ENCODE measurements around the gene RGS16. TPM values are rescaled to one million over a fixed set of nuclear protein-coding genes. Genes with fewer than 3 reads are reported as not detected.

The RGS16 gene
- total RNA-seq, 1 experiment from 2014 or later, result 6.5 TPM

GRCh38 chr1:182570611-182570970, 33.6 kb downstream of the RGS16 start:
- ChIA-PET POLR2A (no interaction called here), CTCF (no interaction called here), RAD21 (ENCODE audit: low non-redundant PET in 1 of 2, low total read pairs in 2 of 2, uncharacterized antibody in 2 of 2, unreplicated experiment in 2 of 2) (no interaction called here)
- Histone ChIP-seq H3K4me3 (replicated peaks in 1 of 2; ENCODE audit: low read depth in 1 of 2, low read length in 2 of 2) (no peak overlapping the region), H4K20me1 (ENCODE audit: insufficient read depth) (no peaks in the 10 kb centered on the region), H3K79me2 (ENCODE audit: insufficient read depth, low read length) (no peaks in the 10 kb centered on the region), H3K9me3 (ENCODE audit: control insufficient read depth in 1 of 2, insufficient read depth in 1 of 2, low read depth in 1 of 2, low read length in 2 of 2) (no peaks in the 10 kb centered on the region), H3K9me2 (ENCODE audit: insufficient read depth) (no peaks in the 10 kb centered on the region), H2AFZ (ENCODE audit: low read depth, low read length, poor library complexity, severe bottlenecking) (no peak overlapping the region), H3K27ac (ENCODE audit: low read depth, low read length) (no peak overlapping the region), H3K9ac (ENCODE audit: low read length) (no peak overlapping the region), H3K36me3 (ENCODE audit: control insufficient read depth in 1 of 2, insufficient read depth in 2 of 2, low read length in 2 of 2) (no peaks in the 10 kb centered on the region), H3K4me2 (ENCODE audit: low read length) (no peak overlapping the region), H3K4me1 (ENCODE audit: control insufficient read depth in 1 of 2, insufficient read depth in 2 of 2, low read length in 2 of 2) (peaks cover under 1 to 5% of the 10 kb centered on the region in 2 experiments; a peak in 3 of 4 replicates), H3K27me3 (ENCODE audit: insufficient read depth, low read length) (no peaks in the 10 kb centered on the region)
- intact Hi-C loops (cut with micrococcal nuclease), result no loop called here
- ATAC-seq, result no peak
- BruUV-seq (replicated peaks), result no TSS peak
- TF ChIP-seq EGR1 (IDR thresholded peaks at IDR 0.05; ENCODE audit: low read depth), result no peak
- TF ChIP-seq SP1 (IDR thresholded peaks at IDR 0.05; ENCODE audit: low read depth), result no peak
- TF ChIP-seq ZFX (IDR thresholded peaks at IDR 0.05), result no peak
- no peak for TF ChIP-seq POLR2A (IDR thresholded peaks at IDR 0.05; ENCODE audit: borderline replicate concordance, extremely low read depth, insufficient read depth, insufficient read length)
- TF ChIP-seq POLR2AphosphoS5 (IDR thresholded peaks at IDR 0.05; ENCODE audit: low read depth, low read length), result no peak
- TF ChIP-seq, protein P1, sequence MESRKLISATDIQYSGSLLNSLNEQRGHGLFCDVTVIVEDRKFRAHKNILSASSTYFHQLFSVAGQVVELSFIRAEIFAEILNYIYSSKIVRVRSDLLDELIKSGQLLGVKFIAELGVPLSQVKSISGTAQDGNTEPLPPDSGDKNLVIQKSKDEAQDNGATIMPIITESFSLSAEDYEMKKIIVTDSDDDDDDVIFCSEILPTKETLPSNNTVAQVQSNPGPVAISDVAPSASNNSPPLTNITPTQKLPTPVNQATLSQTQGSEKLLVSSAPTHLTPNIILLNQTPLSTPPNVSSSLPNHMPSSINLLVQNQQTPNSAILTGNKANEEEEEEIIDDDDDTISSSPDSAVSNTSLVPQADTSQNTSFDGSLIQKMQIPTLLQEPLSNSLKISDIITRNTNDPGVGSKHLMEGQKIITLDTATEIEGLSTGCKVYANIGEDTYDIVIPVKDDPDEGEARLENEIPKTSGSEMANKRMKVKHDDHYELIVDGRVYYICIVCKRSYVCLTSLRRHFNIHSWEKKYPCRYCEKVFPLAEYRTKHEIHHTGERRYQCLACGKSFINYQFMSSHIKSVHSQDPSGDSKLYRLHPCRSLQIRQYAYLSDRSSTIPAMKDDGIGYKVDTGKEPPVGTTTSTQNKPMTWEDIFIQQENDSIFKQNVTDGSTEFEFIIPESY (IDR thresholded peaks at IDR 0.05; ENCODE audit: extremely low read depth, insufficient replicate concordance, low read length), result no peak
- no peak for TF ChIP-seq FOSL1 (IDR thresholded peaks at IDR 0.05; ENCODE audit: low read depth)
- no peak for TF ChIP-seq EZH2 (IDR thresholded peaks at IDR 0.05)
- TF ChIP-seq RAD21 (IDR thresholded peaks at IDR 0.05; ENCODE audit: low read depth), result no peak
- TF ChIP-seq, protein P2, sequence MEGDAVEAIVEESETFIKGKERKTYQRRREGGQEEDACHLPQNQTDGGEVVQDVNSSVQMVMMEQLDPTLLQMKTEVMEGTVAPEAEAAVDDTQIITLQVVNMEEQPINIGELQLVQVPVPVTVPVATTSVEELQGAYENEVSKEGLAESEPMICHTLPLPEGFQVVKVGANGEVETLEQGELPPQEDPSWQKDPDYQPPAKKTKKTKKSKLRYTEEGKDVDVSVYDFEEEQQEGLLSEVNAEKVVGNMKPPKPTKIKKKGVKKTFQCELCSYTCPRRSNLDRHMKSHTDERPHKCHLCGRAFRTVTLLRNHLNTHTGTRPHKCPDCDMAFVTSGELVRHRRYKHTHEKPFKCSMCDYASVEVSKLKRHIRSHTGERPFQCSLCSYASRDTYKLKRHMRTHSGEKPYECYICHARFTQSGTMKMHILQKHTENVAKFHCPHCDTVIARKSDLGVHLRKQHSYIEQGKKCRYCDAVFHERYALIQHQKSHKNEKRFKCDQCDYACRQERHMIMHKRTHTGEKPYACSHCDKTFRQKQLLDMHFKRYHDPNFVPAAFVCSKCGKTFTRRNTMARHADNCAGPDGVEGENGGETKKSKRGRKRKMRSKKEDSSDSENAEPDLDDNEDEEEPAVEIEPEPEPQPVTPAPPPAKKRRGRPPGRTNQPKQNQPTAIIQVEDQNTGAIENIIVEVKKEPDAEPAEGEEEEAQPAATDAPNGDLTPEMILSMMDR (IDR thresholded peaks at IDR 0.05 in 2 of 3, conservative IDR thresholded peaks at IDR 0.05 in 1 of 3; ENCODE audit: borderline replicate concordance in 1 of 3, insufficient read depth in 1 of 3, low read depth in 2 of 3, low read length in 2 of 3), result no peak
- no peak for TF ChIP-seq SIN3A (IDR thresholded peaks at IDR 0.05; ENCODE audit: low read depth)
- no peak for TF ChIP-seq TCF7L2 (IDR thresholded peaks at IDR 0.05; ENCODE audit: borderline replicate concordance, extremely low read depth, insufficient read depth, insufficient read length)
- TF ChIP-seq, protein P3, sequence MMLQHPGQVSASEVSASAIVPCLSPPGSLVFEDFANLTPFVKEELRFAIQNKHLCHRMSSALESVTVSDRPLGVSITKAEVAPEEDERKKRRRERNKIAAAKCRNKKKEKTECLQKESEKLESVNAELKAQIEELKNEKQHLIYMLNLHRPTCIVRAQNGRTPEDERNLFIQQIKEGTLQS (IDR thresholded peaks at IDR 0.05), result no peak
- TF ChIP-seq MAX (IDR thresholded peaks at IDR 0.05), result no peak
- TF ChIP-seq ZNF274 (IDR thresholded peaks at IDR 0.05; ENCODE audit: low read depth, low read length), result no peak
- no peak for TF ChIP-seq JUND (IDR thresholded peaks at IDR 0.05)
- no peak for TF ChIP-seq CBX3 (IDR thresholded peaks at IDR 0.05; ENCODE audit: low read depth)
- no peak for TF ChIP-seq SRF (IDR thresholded peaks at IDR 0.05; ENCODE audit: low read depth)
- TF ChIP-seq REST (IDR thresholded peaks at IDR 0.05; ENCODE audit: low read depth), result no peak
- DNase-seq (ENCODE audit: low read depth, low spot score), result no peak

All from HCT116 (cell line).